ENCODE data around the gene PXDC1.
"Not testable (repeated sequence)": the region's sequence is repeated elsewhere in the genome, so short reads cannot be mapped to it uniquely, and the experiment has no call there.

PXDC1 gene

DNA sequence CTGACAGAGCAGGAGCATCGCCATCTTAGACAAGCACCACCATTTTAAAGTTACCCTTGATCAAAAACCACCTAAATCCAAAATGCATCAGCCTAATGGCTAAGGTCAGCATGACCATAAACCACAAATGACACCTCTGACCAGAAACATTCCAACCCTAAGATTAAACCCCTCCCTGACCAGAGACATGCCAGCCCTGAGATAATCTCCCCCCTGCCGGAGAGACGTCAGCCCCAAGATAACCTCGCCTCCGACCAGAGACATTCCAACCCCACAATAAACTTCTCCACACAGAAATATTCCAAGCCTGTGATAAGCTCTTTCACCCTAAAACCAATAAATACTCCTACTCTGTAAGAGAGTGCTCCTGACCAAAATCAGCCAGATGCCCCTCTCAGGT is 53.5 kb downstream of the PXDC1 start:
- no peak overlapping the region for H3K4me3 ChIP-seq (ENCODE audit: low read depth, low read length)
- no peak for DNase-seq (ENCODE audit: low read depth)

DNA sequence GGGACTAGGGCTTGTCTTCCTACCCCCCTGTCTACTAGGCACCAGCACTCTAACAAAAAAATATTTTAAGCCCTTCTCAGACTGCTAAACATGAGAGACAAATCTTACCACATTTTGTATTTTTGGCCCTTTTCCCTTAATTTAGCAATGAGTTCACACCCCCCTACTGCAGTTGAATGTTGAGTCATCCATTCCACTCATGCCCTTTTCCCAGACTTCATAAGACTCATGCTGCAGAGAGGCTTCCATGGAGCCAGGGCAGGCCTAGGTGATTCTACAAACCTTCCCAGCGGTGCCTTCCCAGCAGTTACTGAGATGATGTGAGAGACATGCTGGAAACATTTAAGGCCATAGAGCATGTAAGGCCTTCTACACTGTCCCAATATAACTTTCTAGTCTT is 53.9 kb downstream of the PXDC1 start:
- DNase-seq (ENCODE audit: low read depth): peak; percentile 89
- no peak overlapping the region for H3K4me3 ChIP-seq (ENCODE audit: low read depth, low read length)

DNA sequence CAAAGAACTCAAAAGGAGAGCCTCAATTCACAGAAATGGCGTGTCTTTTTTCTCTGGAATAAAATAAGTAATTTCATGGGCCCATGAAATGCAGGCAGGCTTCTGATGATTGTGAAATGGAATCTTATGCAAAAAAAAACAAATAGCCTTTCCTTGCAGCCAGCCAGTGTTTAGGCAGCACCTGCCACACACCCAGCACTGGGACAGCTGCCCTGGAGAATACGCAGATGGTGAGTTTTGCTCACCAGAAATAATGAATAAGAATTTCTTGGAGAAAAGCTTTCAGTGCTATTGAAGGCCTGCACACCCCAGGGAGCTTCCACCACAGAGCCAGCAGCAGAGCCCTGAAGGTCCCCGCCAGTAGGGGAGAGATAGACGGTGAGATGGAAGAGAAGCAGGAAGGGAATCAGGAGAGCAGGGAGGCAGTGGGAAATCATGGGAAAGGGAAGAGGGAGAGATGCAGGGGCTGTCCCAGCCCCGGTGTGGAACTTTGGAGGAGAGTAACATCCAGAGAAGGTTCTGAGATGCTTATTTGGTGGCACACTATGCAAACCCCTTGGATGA is 54.9 kb downstream of the PXDC1 start:
- DNase-seq (ENCODE audit: low read depth): peak; percentile 19
- no peak overlapping the region for H3K4me3 ChIP-seq (ENCODE audit: low read depth, low read length)

DNA sequence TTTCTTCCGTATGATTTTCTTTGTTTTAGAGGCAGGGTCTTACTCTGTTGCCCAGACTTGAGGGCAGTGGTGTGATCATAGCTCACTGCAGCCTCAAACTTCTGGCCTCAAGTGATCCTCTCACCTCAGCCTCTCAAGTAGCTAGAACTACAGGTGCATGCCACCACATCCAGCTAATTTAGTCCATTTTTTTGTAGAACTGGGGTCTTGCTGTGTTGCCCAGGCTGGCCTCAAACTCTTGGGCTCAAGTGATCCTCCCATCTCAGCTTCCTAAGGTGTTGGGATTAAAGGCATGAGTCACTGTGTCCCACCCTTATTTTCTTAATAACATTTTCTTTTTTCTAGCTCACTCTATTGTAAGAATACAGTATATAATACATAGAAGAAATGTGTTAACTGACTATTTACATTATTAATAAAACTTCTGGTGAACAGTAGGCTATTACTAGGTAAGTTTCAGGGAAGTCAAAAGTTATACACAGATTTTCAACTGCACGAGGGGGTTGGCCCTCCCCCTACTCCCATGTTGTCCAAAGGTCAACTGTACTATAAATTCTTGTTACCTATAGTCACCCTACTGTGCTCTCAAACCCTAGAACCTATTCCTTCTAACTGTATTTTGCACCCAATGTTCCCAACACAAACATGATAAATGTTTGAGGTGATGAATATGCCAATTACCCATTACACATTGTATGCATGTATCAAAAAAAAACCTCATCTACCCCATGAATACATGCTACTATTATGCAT is 56.3 kb downstream of the PXDC1 start:
- DNase-seq (ENCODE audit: low read depth): no peak
- H3K4me3 ChIP-seq (ENCODE audit: low read depth, low read length): no peak overlapping the region

DNA sequence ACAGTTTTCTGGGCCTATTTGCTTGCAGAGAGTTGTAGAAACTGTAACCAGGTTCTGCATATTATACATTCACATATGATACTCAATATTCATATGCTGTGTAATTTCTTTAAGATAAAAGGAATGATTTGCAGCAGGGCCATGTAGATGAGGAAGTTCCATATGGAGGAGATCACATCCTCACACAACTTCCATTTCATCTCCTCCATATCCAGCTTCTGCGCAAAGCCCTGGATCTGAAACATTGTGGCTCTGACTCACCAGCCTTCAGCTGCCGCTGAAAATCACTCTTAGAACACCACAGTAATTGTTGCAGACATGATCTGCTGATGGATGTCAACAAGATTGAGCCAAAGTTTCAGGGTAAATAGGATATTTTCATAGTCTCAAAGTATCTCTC is 57.7 kb downstream of the PXDC1 start:
- H3K4me3 ChIP-seq (ENCODE audit: low read depth, low read length): no peak overlapping the region
- no peak for DNase-seq (ENCODE audit: low read depth)

DNA sequence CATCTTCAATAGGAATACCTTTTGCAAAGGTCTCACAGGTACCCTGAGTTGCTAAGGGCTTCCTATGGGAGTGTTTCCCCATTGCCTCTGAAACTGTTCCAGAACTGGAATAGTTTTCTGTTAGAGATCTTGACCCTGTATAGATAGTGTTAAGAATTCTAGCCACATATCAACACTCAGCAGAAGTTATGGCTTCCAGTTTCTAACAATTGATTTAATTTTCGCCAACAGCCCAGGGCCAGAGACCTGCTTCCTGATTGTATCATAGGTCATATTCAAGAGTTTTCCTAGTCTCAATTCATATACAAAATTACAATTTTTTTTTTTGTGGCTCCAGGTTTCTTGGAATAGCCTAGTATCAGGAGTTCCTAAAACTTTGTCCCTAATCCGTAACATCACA is 61.0 kb downstream of the PXDC1 start:
- H3K4me3 ChIP-seq (ENCODE audit: low read depth, low read length): no peak overlapping the region
- DNase-seq (ENCODE audit: low read depth): no peak

DNA sequence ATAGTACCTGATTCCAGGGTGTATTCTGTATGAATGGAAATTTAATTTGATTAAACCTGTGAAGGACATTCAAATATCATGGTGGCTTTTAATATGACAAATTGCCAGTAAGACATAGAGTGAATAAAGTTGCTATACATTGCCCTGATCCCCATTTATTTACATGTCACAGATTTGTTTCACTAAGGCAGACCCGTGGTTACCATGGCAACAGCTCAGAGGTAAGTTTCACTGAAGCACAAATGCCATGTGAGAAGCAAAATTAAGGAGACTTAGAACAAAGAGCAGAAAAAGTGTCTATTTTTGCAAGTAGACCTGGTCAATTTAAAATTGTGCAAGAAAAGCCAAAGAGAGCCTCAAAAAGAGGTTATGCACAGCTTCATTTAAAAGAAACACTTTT is 63.7 kb downstream of the PXDC1 start:
- DNase-seq (ENCODE audit: low read depth): no peak
- no peak overlapping the region for H3K4me3 ChIP-seq (ENCODE audit: low read depth, low read length)

DNA sequence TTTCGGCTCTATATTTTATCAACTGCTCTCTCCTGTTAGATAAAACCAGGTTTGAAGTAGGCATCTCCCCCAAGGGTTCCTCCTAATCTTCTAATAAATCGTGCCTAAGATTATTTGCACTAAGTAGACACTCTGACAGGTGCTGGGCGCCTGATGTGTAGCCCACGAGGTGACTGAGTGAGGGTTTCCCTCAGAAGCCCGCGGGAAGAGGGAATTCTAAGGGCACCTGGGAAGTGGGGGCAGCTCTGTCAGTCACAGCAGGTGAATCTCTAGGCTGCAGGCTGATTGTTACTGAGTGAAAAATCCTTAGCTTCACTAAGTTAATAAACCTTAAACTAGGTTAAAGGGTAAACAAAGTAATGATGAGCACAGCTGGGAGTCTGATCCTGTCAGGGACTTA is 68.2 kb downstream of the PXDC1 start:
- H3K4me3 ChIP-seq (ENCODE audit: low read depth, low read length): no peak overlapping the region
- DNase-seq (ENCODE audit: low read depth): no peak

DNA sequence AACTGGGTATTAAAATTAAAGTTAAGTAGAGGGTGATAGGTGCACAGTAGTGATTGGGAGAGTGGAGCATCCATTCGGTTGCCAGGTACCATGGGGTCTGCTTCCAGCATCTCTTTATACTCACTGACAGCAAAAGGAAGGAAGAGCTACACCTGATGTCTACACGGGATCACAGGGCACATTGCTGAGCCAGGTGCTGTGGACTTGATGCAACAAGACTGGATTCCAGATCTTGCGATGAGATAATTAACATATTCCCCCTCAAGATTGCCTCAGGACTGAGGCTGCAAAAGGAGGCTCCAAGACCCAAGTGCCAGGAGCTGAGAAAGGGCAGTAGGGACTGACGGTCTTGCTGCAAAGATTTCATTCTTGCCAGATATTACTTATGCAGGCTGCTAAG is 72.6 kb downstream of the PXDC1 start:
- DNase-seq (ENCODE audit: low read depth): no peak
- no peak overlapping the region for H3K4me3 ChIP-seq (ENCODE audit: low read depth, low read length)

DNA sequence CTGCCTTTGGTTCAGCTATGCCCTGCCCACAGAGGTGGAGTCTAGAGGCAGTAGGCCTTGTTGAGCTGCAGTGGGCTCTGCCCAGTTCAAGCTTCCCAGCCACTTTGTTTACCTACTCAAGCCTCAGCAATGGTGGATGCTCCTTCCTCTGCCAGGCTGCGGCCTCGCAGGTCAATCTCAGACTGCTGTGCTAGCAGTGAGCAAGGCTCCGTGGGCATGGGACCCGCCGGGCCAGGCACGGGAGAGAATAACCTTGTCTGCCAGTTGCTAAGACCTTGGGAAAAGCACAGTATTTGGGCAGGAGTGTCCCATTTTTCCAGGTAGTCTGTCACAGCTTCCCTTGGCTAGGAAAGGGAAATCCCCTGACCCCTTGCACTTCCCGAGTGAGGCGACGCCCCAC is 73.8 kb downstream of the PXDC1 start:
- H3K4me3 ChIP-seq (ENCODE audit: low read depth, low read length): not testable (repeated sequence)

DNA sequence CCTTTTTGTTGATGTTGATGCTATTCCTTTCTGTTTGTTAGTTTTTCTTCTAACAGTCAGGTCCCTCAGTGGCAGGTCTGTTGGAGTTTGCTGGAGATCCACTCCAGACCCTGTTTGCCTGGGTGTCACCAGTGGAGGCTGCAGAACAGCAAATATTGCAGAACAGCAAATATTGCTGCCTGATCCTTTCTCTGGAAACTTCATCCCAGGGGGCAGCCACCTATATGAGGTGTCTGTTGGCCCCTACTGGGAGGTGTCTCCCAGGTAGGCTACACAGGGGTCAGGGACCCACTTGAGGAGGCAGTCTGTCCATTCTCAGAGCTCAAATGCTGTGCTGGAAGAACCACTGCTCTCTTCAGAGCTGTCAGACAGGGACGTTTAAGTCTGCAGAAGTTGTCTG is 74.2 kb downstream of the PXDC1 start:
- DNase-seq (ENCODE audit: low read depth); H3K4me3 ChIP-seq (ENCODE audit: low read depth, low read length): not testable (repeated sequence)

More for the DNA sequence above, 73.8 kb downstream of the PXDC1 start:
- not testable (repeated sequence) for DNase-seq (ENCODE audit: low read depth)
